ACC112 (cell line): ENCODE data around the gene UQCR11.

Source experiments
- H2AFZ ChIP-seq: fragments of 200-600 bp; sonication (generic); one replicate; pipeline ENCODE4 v1.6.0; 2017; ENCODE audit warnings: antibody characterized with exemption, low read length; ENCODE audit not compliant: unreplicated experiment
- H3K27ac ChIP-seq: fragments of 200-600 bp; sonication (generic); 2 replicates; pipeline ENCODE4 v1.5.1; 2014; ENCODE audit warnings: low read depth, mild to moderate bottlenecking, antibody characterized with exemption, low read length, moderate library complexity
- H3K27me3 ChIP-seq: fragments of 200-600 bp; sonication (generic); 2 replicates; pipeline ENCODE4 v1.6.1; 2014; ENCODE audit warnings: mild to moderate bottlenecking, antibody characterized with exemption, low read length, moderate library complexity, mixed read lengths; ENCODE audit not compliant: insufficient read depth
- H3K36me3 ChIP-seq: fragments of 200-600 bp; sonication (generic); 2 replicates; pipeline ENCODE4 v1.6.1; 2016; ENCODE audit warnings: mild to moderate bottlenecking, antibody characterized with exemption, low read length, moderate library complexity, mixed read lengths; ENCODE audit not compliant: insufficient read depth
- H3K4me1 ChIP-seq: fragments of 200-600 bp; sonication (generic); one replicate; pipeline ENCODE4 v1.6.1; 2016; ENCODE audit warnings: low read length, mixed read lengths; ENCODE audit not compliant: insufficient read depth, unreplicated experiment, control insufficient read depth
- H3K4me3 ChIP-seq: fragments of 200-600 bp; sonication (generic); 2 replicates; pipeline ENCODE4 v1.5.1; 2014; ENCODE audit warnings: mild to moderate bottlenecking, low read depth, low read length
- H3K79me2 ChIP-seq: fragments of 200-600 bp; sonication (generic); one replicate; pipeline ENCODE4 v1.6.0; 2016; ENCODE audit warnings: low read length; ENCODE audit not compliant: control insufficient read depth, unreplicated experiment, insufficient read depth

Gene UQCR11

GRCh38 chr19:1615156-1615765 lies 10.0 kb upstream of the UQCR11 start:
- H3K36me3 ChIP-seq = peaks cover 8% of the 10 kb centered on the region; the same call in 1 of the 2 replicates
- H2AFZ ChIP-seq = no peak overlapping the region
- H3K27ac ChIP-seq = no peak overlapping the region
- H3K79me2 ChIP-seq = no peaks in the 10 kb centered on the region
- no peaks in the 10 kb centered on the region for H3K27me3 ChIP-seq
- H3K4me1 ChIP-seq = no peaks in the 10 kb centered on the region
- H3K4me3 ChIP-seq = no peak overlapping the region

GRCh38 chr19:1613808-1614570 lies 8.7 kb upstream of the UQCR11 start:
- Histone ChIP-seq H3K36me3 (peaks cover 8% of the 10 kb centered on the region; the same call in 1 of the 2 replicates), H3K27me3 (no peaks in the 10 kb centered on the region), H3K27ac (no peak overlapping the region), H2AFZ (no peak overlapping the region), H3K4me1 (no peaks in the 10 kb centered on the region), H3K79me2 (no peaks in the 10 kb centered on the region), H3K4me3 (no peak overlapping the region)

GRCh38 chr19:1613146-1613545 lies 7.9 kb upstream of the UQCR11 start:
- peaks cover 8% of the 10 kb centered on the region; the same call in 1 of the 2 replicates for H3K36me3 ChIP-seq
- no peak overlapping the region for H3K4me3 ChIP-seq
- H2AFZ ChIP-seq = no peak overlapping the region
- no peaks in the 10 kb centered on the region for H3K79me2 ChIP-seq
- H3K27me3 ChIP-seq = no peaks in the 10 kb centered on the region
- H3K4me1 ChIP-seq = no peaks in the 10 kb centered on the region
- H3K27ac ChIP-seq = no peak overlapping the region

GRCh38 chr19:1612114-1613086 lies 7.1 kb upstream of the UQCR11 start:
- Histone ChIP-seq H3K27ac (no peak overlapping the region), H3K79me2 (no peaks in the 10 kb centered on the region), H3K36me3 (peaks cover 8% of the 10 kb centered on the region; the same call in 1 of the 2 replicates), H3K4me3 (no peak overlapping the region), H3K27me3 (no peaks in the 10 kb centered on the region), H3K4me1 (no peaks in the 10 kb centered on the region), H2AFZ (no peak overlapping the region)

GRCh38 chr19:1611353-1611752 lies 6.1 kb upstream of the UQCR11 start:
- Histone ChIP-seq H3K4me1 (no peaks in the 10 kb centered on the region), H3K36me3 (peaks cover 8% of the 10 kb centered on the region; the same call in 1 of the 2 replicates), H3K27me3 (no peaks in the 10 kb centered on the region), H2AFZ (no peak overlapping the region), H3K4me3 (no peak overlapping the region), H3K79me2 (no peaks in the 10 kb centered on the region), H3K27ac (no peak overlapping the region)

GRCh38 chr19:1610579-1610978 lies 5.3 kb upstream of the UQCR11 start:
- no peak overlapping the region for H3K27ac ChIP-seq
- H3K4me1 ChIP-seq = no peaks in the 10 kb centered on the region
- H2AFZ ChIP-seq = no peak overlapping the region
- peaks cover 4% of the 10 kb centered on the region; the same call in 1 of the 2 replicates for H3K36me3 ChIP-seq
- no peak overlapping the region for H3K4me3 ChIP-seq
- no peaks in the 10 kb centered on the region for H3K79me2 ChIP-seq
- H3K27me3 ChIP-seq = no peaks in the 10 kb centered on the region

GRCh38 chr19:1609680-1610474 lies 4.6 kb upstream of the UQCR11 start:
- Histone ChIP-seq H3K36me3 (no peaks in the 10 kb centered on the region), H3K79me2 (peaks cover 4% of the 10 kb centered on the region), H2AFZ (no peak overlapping the region), H3K4me3 (no peak overlapping the region), H3K27ac (no peak overlapping the region), H3K4me1 (no peaks in the 10 kb centered on the region), H3K27me3 (no peaks in the 10 kb centered on the region)

GRCh38 chr19:1609103-1609396 lies 3.8 kb upstream of the UQCR11 start:
- H2AFZ ChIP-seq = no peak overlapping the region
- H3K4me1 ChIP-seq = no peaks in the 10 kb centered on the region
- H3K27me3 ChIP-seq = no peaks in the 10 kb centered on the region
- H3K36me3 ChIP-seq = no peaks in the 10 kb centered on the region
- peaks cover 12% of the 10 kb centered on the region for H3K79me2 ChIP-seq
- no peak overlapping the region for H3K27ac ChIP-seq
- no peak overlapping the region for H3K4me3 ChIP-seq

GRCh38 chr19:1608359-1609102 lies 3.3 kb upstream of the UQCR11 start:
- Histone ChIP-seq H2AFZ (no peak overlapping the region), H3K27ac (no peak overlapping the region), H3K4me1 (no peaks in the 10 kb centered on the region), H3K36me3 (no peaks in the 10 kb centered on the region), H3K27me3 (no peaks in the 10 kb centered on the region), H3K4me3 (no peak overlapping the region), H3K79me2 (peaks cover 17% of the 10 kb centered on the region)
